ENCODE data around the gene DMD.
"Not testable (repeated sequence)": the region's sequence is repeated elsewhere in the genome, so short reads cannot be mapped to it uniquely, and the experiment has no call there.

Gene DMD

DNA sequence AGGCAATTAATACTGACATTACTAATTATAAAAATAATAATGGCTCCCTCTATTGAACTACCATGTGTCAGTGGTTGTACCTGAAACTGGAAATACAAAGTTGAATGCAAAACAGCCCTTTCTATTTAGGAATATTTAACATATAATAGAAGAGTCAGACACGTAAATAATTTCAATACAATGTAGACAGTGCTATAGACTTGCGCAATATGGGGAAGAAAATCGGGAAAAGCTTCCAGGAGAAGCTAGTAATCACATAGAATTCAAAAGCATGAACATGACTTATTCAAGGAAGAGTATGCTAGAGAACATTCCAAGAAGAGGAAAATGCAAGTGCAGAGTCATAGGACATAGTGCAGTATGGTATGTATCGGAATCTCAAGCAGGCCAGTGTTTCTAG is 1730.7 kb downstream of the DMD start:
- DNase-seq, result no peak

DNA sequence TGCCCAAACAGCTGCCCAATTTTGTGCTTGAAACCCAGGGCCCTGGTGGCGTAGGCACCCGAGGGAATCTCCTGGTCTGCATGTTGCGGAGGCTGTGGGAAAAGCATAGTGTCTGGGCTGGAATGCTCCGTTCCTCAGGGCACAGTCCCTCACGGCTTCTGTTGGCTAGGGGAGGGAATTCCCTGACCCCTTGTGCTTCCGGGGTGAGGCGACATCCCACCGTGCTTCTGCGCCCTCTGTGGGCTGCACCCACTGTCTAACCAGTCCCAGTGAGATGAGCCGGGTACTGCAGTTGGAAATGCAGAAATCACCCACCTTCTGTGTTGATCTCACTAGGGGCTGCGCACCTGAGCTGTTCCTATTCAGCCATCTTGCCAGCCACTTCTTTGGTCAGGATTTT is 1740.1 kb downstream of the DMD start:
- DNase-seq, result no peak

DNA sequence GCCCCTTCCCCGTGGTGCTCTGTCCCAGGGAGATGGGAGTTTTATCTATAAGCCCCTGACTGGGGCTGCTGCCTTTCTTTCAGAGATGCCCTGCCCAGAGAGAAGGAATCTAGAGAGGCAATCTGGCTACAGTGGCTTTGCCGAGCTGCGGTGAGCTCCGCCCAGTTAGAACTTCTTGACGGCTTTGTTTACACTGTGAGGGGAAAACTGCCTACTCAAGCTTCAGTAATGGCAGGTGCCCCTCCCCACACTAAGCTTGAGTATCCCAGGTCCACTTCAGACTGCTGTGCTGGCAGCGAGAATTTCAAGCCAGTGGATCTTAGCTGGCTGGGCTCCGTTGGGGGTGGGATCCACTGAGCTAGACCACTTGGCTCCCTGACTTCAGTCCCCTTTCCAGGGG is 1740.6 kb downstream of the DMD start:
- not testable (repeated sequence) for DNase-seq

DNA sequence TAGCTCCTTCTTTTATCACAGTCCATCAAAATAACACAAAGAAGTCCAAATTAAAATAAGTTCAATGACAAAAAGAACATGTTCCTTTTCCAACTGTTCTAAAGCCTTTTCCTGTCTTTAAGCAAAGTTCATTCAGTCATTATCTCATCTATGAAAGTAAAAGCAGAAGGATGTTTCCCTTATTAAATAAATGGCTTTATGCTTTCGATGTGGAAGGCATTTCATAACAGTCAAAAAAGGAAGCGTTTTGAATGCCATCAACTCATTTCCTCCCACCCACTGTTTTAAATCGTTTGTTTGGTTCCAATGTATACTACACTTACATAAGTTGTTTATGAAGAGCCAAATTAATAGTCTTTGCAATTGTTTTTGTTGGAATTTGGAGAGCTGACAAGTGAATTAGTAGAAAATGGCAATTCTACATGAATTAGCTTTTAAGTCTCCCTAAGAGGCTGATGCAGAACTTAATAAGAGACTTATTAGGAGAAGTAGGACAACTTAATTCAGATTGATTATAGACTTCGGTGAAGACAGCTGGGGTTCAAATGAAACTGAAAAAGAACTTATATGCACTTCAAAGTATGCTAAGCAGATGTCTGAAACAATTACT is 1746.9 kb downstream of the DMD start:
- no peak for DNase-seq

DNA sequence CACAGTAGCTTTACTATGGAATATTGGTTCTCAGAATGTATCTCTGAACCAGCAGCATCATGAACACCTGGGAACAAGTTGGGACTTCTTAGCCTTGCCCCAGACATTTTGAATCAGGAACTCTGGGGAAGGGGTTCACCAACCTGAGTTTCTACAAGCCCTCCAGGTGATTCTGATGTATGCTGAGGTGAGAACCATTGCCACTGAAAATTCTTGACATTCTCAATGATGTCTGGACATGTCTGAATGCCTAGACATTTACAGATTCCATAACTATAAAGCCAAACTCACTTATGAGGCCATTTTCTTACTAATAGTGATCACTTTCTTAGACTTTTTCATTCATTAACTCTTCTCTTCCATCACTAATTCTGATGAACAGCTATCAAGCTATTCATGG is 1750.1 kb downstream of the DMD start:
- DNase-seq, result no peak

DNA sequence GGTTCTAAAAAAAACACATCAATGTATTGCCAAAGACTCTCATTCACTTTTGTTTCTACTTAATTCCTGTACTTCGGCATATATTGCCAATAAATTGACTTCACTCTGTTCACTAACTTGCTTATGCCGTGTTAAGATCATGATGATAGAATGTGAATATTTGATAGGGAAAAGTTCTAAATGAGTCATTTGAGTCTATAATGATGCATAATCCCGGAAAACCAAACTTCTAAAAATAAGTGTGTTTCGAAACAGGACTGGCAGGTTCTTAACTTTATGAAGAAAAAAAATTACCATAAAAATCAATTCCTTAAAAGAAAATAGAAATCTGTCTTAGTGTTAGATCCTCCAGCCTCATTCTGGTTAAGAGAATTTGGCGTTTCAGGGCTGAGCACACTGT is 1752.0 kb downstream of the DMD start:
- DNase-seq, result no peak

DNA sequence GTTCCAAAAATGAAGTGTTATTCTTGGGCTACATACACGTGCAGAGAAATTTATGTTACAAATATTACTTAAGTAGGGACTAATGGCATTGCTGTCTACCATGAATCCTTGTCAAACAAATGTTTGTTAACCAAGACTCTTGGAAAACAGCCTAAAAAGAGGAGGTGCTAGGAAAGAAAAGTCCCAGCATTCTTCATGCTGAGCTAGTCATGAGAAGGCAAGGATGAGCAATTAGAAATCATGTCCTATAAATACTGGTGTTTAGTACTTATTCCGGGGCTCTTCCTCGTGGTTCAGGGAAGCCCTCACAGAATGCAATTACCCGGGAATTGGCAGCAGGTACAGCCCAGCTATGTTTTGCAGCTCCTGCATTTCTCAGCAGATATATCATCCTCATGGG is 1761.4 kb downstream of the DMD start:
- DNase-seq, result no peak

DNA sequence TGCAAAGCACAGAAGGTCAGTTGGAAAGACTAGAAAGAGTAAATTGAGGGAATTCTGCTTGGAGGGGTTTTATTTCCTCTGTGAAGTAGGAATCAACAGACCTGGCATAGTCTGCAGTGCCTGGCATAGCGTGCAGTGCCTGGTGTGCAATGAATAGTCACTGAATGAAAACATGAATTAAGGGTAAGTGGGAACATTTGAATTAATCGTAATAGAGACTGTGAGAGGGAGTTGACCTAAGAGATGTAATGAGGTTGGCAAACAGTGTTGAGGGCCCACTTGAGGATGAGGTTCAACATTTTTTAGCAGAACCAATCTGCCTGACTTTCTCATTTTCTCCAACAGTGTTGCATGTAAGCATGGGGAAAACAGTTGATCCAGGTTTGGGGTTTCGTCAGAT is 1762.3 kb downstream of the DMD start:
- DNase-seq, result no peak

DNA sequence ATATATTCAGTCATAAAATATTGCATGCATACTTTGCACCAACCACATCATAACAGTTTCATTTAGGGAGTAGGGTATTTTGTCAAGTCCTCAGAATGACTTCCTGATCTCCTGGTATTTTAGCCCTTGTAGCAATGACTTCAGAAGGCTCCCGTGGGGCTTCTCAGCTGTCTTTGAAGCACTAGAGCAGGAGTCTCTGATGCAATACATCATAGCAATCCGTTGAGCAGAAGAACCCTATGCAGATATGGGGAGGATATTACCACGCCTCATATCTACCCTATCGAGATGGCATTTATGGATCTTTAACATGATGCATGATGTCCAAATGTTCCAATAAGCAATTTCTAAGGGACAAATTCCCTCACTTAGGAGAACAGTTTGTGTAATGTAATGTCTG is 1765.8 kb downstream of the DMD start:
- no peak for DNase-seq

DNA sequence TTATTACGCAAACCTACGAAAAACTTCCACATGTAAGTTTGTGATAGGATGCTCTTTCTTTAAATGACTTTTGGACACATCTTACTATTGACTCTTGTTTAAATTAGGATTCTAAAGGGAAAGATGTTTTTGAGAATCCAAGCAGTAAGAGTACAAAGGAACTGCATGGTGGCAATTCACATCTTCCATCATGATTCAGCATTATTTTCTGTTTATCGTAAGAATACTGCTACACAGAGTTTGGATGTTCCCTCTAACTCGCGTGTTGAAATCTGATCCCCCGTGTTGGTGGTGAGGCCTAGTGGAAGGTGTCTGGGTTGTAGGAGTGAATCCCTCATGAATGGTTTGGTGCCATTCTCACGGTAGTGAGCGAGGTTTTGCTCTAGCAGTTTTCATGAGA is 1767.7 kb downstream of the DMD start:
- DNase-seq, result no peak

DNA sequence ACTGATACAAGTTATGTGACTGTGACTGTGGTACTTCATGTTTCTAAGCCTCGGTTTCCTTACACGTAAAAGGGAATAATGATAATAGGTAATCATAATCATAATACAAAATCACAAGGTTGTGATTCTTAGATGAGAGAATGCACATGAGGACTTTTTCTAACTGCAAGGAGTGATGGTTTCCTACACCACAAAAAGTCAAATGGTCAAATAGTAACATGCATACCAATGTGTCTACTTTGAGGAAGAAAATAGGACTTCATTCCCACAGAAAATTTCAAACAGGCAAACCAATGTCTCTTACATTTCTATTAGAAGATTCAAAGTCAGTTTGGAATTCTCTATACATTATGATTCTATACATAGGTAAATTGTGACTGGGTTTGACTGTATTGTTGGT is 1770.8 kb downstream of the DMD start:
- no peak for DNase-seq

DNA sequence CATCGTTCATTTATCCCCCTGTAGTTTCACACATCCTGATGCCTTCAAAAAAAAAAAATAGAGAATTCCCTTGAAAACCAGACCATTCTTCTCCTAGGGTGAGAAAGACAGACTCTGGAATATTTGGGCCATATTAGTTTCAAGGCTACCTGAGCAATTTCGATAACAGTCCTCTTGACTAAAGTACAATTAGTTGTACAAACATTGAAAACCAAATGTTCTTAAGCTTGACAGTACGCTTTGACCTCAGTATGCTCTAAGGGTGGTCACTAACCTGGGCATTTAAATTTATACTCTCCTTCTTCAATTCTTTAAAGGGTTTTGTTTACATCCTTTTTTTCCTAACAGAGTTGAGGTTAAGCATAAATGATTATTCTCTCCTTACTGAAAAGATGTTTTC is 1774.9 kb downstream of the DMD start:
- no peak for DNase-seq

DNA sequence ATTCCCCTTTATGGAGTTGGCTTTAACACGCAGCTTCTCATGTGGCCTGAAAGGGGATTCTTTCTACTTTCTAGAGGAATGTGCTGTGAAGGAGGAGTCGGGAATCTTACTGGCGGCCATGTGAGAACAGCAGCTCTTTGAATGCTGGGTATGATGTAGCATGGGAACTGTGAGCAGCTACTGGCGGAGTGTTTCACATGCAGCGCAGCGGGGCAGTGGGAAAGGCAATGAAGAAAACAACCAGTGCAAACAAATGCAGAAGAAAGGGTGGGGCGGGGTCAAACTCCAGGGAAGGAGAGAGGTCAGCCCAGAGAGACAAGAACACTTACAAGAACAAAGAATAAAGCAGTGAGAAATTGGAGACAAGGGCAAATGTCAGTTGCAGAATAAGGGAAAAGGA is 1775.8 kb downstream of the DMD start:
- peak; percentile 41 for DNase-seq

DNA sequence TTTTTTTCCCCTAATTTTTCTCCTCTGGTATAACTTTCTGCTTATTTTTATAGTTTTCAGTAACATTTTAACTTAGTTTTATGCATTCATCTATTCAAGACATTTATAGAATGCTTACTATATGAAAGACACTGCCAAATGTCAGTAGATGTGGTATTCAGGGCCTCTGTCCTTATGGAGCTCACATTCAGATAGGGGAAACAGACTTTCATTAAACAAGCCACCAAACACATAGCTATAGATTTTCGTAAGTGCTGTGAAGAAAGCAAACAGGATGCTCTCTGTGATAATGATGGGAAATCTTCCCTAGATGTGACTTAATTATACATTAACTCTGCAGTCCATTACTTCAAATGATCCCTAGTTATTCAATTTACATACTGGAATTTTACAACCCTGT is 1777.5 kb downstream of the DMD start:
- DNase-seq, result no peak

DNA sequence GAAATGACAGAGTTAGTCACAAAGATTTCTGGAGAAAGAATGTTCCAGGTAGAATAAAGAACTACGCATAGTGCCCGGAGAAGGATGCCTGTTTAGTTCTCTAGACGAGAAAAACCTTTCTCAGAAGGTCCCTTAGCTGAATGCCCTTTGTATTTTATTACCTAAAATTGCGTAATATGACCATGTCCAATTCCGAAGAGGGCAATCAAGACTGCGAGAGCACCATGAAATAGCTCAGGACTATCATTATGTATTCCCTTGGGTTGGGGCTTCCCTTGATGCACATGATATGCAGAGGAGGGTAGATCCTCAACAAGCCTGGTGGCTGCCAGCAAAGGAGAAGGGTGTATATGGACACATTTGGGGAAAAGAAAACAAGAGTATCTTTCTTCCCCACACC is 1781.4 kb downstream of the DMD start:
- DNase-seq, result no peak

DNA sequence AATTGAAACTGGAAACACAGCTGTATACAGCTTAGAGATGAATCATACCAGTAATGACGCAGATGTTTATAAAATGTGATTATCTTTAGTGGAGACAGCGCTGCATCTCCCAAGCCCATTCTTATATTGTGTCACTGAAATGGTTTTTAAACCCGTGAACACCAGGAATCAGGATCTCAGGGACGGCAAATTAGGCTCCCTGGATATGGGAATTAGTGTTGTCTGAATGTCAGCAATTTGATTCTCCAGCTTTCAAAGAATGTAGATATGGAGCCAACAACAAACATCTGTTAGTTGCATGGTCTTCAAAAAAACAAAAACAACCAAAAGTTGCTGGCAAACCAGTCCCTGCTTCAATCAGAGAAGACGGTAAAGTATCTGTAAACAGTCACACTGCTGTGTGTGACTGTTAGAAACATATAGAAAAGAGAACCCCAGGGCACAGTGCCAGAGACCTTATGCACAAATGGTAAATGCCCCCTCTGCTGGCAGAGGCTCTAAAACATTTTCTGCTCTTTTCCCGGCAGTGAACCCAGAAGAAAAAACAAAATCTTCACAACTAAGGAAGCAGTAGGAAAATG is 1787.7 kb downstream of the DMD start:
- DNase-seq, result peak; percentile 61

DNA sequence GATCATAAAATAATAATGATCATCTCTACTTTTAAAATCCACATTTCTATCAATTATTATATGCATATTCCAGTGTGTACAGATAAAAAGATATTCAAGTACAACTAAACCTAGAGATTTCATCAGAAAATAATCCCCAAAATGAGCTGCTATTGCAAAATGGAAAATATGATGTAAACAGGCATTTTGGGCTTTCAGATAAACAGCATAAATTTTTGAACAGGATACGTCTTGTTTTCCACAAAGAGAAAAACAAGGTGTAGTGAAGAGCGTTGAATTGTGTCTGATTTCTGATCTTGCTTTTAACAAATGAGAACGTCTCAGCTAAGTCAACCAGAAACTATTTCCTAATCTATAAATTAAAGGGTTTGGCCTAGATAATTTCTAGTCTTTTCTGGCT is 1789.9 kb downstream of the DMD start:
- no peak for DNase-seq

DNA sequence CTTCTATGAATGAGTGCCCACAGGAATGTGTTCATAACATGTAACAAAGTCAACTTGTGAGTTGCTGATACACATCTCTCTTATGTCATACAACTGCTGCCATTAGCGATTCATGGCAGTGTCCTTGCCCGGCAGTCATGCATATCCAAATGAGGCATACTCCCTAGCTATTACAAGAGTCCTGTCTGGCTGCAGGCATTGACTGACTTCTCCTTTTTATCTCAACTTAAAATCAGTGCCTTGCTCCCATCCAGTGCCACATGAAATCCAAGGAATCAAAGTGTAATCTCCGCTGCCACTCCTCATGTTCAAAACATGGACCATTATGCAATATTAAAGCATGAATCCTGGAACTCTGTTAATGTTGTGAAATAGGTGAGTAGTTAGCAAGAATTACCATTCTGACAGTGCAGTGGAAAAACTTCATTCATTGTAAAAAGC is 1790.6 kb downstream of the DMD start:
- DNase-seq, result no peak

DNA sequence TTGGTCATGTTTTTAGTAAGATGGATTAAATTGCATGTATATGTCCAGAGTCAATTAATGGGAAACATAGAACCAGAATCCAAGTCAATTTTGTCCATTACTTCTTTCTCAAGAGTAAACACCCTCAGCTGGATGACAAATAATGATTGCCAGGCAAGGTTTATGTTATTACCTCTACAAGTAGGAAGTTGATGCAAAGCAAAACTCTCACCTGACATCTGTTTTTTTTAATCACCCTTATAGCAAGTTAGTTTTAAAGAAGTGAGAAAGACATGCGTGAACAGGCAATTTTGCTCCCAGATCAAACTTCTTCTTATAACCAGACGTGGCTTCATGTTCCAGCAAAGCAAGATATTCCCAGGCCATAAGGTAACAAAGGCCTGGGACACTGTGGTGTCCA is 1791.0 kb downstream of the DMD start:
- no peak for DNase-seq

DNA sequence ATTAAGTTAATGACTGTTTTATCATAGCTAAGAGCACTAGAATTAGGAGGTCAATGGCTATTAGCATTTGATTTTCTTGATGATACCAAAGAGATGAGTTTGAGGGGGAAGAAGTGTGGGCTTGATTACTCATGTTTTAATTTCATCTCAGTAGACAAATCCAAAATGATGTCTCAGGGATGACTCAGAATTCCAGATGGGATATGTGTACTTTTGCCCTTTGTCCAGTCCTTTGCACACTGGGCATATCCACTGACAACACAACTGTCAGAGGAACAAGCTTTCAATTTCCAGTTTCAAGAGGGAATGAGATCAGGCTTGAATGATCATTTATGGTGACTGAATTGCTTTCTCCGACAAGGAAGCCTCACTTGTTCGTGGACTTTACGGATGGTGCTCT is 1814.2 kb downstream of the DMD start:
- no peak for DNase-seq

DNA sequence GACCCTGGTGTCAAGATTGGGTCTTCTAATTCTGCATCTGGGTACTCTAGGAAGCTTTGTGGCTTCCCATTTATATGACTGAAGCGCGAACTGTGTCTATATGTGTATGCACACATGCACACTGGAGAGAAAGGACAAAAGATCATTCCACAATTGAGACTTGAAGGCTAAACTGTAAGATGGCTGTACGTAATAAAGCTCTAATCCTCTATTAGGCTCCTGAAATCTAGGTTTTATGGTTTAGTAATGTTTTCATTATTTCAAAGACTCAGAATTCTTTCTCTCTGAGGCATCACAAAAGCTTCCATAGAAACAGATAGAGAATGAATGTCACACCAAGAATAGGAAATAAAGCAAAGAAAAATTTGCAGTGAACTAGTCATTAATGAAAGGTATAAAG is 1818.8 kb downstream of the DMD start:
- no peak for DNase-seq

DNA sequence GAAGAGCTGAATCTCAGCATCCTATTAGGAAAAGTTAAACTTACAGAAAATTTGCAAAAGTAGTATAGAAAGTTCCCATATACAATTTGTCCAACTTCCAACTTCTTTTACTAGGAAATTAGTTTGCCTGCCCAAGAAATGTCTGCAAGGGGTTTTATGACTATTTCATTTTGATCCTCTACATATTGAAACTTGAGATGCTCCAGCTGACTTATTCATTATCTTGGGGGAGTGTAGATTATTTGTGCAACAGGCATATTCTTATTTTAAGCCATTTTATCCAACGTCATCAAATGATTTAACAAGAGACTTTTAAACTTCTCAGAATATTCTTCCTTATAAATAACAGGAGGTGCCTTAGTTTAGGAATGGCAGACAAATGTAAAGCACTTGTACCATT is 1822.4 kb downstream of the DMD start:
- DNase-seq, result no peak

DNA sequence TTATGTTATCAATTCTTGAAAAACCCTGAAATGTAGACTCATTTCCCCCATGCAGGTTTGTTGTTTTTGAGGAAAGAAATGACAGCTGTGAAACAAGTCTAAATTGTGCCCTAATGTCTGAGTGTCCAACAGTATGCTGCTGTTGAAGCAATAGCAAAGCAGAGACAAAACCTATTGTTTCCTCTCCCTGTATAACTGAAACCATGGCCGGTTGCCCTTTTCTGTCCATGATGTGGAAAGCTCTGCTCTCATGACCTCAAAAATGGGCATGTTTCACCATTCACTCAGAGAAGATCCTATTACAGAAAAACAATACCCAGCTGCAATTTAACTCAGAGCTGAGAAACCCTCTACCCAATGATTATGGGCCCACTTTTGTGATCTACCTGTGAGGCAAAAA is 1826.9 kb downstream of the DMD start:
- DNase-seq, result no peak

DNA sequence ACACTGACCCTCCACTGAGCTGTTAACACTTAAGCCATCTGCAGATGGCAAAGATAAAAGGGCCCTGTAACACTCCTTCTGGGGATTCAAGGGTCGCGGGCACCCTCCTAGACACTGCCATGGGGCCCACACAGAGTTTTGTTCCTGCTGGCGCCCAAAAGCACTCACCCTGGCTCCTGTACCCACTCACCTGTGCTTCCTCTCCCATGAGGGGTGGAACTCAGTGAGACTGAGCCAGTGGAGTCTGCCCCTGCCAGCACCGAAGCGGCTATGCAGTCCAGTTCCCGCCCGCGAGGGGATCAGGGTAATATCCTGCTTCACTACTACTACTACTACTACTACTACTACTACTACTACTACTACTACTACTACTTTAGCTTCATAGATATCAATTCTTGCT is 1827.4 kb downstream of the DMD start:
- no peak for DNase-seq

DNA sequence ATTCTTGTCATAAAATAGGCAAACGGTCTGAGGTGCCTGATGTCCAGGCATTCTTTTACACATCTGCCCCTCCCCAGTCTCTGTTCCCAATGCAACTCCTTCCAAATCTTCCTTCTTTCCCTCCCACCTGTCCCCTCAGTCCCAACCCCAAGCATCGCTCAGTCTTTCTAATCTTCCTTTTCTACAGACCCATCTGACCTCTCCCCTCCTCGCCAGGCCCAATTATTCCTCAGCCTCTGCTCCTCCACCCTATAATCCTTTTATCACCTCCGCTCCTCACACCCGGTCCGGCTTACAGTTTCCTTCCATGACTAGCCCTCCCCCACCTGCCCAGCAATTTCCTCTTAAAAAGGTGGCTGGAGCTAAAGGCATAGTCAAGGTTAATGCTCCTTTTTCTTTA is 1832.4 kb downstream of the DMD start:
- not testable (repeated sequence) for DNase-seq
